Fibroblast of gingiva (primary cell): Measurements from ENCODE around the gene UBTD2.

Experiments used
- DNase-seq: peaks from one replicate; pipeline ENCODE4 v3.0.0-alpha.2; 2011; ENCODE audit warnings: low read depth

UBTD2 gene

DNA sequence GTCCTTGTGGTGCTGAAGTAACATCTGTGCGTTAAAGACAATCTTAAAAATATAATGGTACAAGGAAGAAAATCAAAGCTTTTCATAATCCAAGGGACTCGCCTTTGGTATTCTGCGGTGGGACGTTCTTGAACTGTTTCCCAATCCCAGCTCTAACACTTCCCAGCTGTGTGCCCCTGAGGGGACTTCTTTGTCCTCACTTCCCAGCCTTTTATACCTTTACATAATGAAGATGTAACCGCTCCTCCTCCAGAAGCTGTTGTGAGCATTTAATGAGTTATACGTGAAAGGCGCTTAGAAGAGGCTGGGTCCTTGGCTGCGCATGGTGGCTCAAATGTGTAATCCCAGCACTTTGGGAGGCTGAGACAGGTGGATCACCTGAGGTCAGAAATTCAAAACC is 112.4 kb downstream of the UBTD2 start:
- no peak for DNase-seq

DNA sequence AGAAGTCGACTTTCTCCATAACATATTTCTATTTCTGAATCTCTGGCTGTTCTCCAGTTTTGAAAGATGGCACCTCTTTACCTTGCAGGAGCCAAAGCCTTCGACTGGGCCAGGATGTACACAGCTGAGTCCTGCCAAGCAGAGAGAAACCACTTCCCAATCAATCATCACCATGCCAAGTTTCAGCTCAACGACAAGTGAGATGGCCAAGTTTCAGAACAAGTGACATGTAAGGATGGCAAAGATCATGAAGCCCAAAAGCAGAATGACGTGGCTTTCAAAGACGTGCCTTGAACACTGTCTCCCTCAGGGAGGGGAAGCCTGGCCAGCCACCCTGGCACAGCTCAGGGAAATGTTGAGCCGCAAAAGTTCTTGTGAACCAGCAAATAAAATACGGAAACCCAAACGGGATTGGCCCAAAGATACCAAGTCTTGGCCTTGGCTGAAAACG is 113.3 kb downstream of the UBTD2 start:
- DNase-seq, result no peak

DNA sequence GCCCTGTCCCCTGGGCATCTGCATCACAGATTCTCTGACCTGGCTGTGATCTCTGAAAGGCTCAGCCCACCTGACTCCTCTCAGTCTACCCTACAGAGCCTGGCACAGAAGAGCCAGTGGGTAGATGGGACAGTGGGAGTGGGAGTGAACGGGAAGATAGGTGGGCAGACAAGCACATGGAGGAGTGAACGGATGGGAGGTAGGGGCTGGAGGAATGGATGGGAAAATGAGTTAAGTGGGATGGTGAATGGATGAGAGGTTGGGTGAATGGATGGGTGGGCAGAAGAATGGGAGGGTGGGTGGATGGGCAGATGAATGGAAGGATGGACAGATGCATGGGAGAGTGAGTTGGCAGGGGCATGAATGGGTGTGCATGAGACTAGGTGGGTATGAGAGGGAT is 114.3 kb downstream of the UBTD2 start:
- no peak for DNase-seq

DNA sequence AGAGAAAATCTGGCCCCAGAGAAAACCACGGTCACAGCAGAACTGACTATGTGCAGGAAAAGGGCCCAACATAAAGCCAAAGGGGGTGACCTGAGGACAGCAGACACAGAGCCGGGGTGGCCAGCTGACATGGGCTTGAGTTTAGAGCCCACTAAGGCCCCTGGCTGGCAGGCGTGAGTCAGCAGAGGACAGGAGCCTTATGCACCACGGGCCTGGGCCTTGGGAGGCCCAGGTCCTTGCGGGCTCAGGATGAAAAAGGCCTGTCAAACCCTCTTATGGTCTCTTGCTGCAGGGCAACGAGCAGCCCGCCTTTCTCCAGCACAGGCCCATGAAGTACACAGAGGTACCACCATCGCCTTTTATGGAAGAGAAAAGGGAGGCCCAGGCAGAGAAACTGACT is 115.3 kb downstream of the UBTD2 start:
- DNase-seq, result no peak

DNA sequence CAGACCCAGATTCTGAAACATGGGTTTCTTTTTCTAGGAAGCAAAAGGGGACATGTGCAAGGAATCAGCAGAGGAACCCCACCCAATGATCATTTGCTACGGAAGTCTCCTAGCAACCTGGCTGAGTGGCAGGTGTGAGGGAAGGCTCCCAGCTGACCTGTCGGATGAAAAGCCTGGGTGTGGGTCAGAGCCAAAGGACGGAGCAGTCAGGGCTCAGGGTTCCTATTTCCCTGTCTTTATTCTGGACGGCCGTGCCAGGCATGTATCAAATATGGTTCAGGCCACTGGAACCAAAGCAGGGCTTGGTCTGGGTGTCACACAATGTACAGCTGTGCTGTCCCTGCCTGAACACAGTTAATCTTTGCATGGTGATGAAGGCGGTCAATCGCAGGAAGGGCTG is 115.7 kb downstream of the UBTD2 start:
- DNase-seq, result no peak

DNA sequence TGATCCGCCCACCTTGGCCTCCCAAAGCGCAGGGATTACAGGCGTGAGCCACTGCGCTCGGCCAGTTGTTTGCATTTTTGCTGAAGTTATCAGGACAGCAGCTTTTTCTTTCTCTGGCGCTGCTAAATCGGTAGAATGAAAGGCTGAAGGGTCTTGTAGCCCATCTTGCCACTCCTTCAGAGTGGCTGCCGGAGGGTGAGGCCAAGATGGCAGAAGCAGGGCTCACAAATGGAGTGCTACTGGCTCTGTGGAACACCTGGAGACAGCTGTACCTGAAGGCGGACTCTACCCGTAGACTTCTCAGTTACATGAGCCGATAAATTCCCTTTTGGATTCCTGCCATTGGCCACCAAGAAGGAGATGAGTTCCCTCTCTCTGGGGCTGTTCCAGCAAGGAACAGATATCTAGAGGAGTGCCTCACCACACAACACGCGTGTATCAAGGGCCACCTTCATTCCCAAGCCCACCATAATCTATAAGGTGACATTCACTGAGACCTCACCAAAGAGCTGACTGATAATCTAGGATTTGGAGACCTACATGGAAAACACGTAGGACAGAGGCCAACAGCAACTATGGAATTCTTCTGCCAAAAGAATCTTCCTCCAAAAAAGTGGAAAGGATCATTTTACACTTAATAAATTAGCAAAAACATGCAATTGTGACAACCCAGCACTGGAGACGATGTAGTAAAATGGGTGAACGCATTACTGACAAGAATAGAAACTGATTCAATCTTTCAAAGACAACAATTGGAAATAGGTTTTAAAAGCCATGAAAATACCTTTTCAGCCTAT is 117.3 kb downstream of the UBTD2 start:
- no peak for DNase-seq

DNA sequence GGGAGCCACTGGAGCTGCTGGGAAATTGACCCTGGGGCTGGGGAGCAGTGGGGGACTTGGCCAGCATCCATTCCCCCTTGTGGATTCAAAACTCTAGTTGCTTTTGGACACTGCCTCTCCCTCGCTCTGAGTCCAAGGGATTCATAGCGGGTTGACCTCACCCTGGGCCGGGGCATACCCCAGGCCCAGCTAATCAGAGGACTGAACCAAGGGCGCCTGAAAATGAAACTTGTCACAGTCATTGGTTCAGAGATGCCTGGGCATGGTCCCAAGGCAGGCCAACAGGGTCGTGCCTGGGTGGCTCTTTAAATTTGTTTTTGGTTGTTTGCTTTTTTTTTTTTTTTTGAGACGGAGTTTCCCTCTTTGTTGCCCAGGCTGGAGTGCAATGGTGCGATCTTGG is 118.1 kb downstream of the UBTD2 start:
- DNase-seq, result no peak

DNA sequence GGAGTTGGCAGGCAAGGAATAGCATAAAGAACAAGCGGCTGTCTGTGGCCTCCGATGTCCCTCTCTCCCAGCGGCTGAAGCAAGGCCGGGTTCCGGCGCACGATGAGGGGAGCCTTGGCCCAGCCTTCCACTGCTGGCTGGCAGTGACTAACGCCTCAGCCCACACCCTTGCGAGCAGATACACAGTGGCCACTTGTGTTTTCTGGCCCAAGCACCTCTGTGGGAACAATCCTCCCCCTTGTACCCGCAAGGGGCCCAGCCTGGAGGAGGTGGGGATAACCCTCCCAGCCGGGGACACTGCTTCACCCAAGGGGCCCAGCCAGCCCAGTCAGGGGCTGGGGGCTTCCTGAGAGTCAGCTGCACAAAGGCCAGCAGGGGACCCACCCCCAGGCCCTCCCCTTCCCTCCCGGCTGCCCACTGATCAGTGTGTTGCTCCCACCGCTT is 118.8 kb downstream of the UBTD2 start:
- no peak for DNase-seq

DNA sequence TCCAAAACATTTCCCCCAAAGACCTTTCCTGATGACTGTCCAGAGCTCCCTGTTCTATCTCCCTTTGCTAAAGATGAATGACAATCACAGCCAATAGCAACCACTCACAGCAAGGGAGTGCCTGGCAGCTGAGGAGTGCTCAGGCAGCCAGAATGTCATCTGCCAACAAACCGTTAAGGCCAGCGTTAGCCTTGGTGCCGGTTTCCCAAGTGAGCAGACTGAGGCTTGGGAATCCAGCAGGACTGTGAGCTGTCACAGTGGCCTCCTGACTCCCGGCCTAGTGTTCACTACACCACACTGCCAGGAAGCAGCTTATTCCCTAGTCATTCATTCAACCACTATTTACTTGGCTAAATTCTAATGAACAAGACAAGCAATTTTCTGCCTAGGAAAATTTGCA is 120.2 kb downstream of the UBTD2 start:
- peak; percentile 22 for DNase-seq

DNA sequence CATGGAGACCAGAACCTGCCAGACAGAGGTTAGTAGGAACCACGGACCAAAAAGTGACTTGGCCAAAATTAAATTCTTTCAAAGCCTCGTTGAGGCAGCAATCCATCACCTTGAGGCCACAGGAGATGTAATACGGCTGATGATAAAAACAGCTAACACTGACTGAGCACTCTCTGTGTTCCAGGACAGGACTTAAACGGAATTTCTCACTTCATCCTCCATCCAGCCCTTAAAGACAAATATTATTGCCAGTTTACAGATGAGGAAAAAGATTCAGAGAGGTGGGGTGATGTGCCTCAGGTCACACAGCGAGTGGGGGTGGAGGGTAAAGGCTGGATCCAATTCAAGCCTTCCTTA is 120.6 kb downstream of the UBTD2 start:
- DNase-seq, result no peak

DNA sequence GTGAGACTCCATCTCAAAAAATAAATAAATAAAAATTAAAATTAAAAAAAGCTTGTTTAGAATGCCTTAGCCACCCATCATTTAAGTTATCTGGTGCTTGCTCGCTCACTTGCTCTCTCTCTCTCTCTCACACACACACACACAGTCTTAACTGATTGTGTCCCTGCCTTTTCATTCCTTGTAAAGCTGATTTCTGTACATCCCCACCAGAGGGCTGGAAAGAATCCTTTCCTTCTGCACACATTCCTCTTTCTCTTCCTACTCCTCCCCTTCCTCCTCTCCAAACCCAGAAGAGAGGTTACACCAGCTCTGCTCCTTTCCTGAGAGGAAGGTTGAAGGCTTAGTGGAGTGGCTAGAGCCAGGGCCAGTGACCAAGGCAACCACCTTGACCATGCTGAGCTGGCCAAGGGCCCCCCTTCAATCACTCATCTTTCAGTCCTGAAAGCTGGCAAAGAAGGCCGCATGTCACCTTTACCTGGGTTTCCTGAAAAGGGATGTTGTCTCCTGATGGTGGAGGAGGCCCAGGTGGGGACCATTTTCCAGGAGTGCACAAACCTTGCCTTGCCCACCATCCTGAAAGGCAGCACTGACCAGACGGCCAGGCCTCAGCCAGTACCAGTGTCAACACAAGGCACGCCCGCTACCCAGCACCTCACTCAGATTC is 121.1 kb downstream of the UBTD2 start:
- DNase-seq, result no peak

DNA sequence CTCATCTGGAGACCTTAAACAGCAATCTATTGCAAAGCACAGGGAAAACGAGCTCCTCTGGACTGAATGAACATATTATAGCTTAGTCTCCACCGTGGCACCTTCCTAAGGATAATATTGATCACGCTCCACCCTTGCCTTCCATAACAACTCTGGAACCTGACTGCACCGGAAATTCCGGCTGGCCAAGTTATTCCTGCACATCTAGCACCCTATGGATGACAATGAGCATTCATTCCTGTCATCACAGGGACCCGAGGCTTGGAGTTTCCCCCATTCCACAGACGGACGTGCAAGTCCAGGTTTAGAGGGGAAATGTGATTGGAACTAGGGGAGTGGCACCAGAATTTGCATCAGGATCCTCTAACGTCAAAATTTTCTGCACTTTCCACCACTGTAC is 123.1 kb downstream of the UBTD2 start:
- no peak for DNase-seq
